WTC11 (cell line): Measurements from ENCODE around the gene COX4I1.

Source experiments
- CTCF ChIP-seq: fragments of 200-600 bp; IDR thresholded peaks from 2 replicates; pipeline ENCODE4 v1.8.0; 2022; ENCODE audit warnings: antibody characterized with exemption
- ELF4 ChIP-seq: sonication (generic); formaldehyde crosslinking; IDR thresholded peaks from 2 replicates; pipeline ENCODE4 v1.8.1; 2022; ENCODE audit warnings: low read depth, mild to moderate bottlenecking, moderate library complexity, missing genetic modification reagents
- MXD4 ChIP-seq: fragments of 250-450 bp; sonication (Bioruptor Pico); IDR thresholded peaks from 2 replicates; pipeline ENCODE4 v1.8.0; 2021; ENCODE audit warnings: mild to moderate bottlenecking, moderate library complexity, borderline replicate concordance
- SP1 ChIP-seq: sonication (generic); formaldehyde crosslinking; conservative IDR thresholded peaks from 2 replicates; pipeline ENCODE4 v1.8.1; 2022; ENCODE audit warnings: missing genetic modification reagents
- ZNF232 ChIP-seq: sonication (generic); formaldehyde crosslinking; IDR thresholded peaks from 2 replicates; pipeline ENCODE4 v1.8.0; 2022; ENCODE audit warnings: mild to moderate bottlenecking, missing genetic modification reagents

GRCh38 chr16:85749771-85750145 lies 49.7 kb upstream of the COX4I1 start:
- TF ChIP-seq CTCF (no peak), MXD4 (CRISPR knock-in tag) (no peak), ZNF232 (CRISPR knock-in tag) (no peak), SP1 (CRISPR knock-in tag) (peak; percentile 44; the same call in 1 of the 2 replicates), ELF4 (CRISPR knock-in tag) (no peak)
